Left hindlimb (tissue), 1 donor: ENCODE data around the gene ARAP2.

Experiments
- DNase-seq: peaks from one replicate; pipeline ENCODE4 v3.0.0-alpha.2; 2018

The ARAP2 gene

DNA sequence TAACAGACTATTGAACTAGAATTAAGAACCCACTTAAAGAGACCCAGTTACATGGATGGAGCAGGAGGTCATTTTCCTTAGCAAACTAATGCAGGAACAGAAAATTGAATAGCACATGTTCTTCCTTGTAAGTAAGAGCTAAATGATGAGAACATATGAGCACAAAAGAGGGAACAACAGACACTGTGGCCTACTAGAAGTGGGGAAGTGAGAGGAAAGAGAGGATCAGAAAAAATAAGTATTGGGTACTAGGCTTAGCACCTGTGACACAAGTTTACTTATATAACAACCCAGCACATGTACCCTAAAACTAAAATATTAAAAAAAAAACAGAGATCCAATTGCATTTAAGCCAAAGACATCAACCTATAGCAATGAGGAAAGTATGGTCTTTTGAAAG is 26.2 kb downstream of the ARAP2 start:
- DNase-seq: no peak

GRCh38 chr4:36215627-36216026 is 28.7 kb downstream of the ARAP2 start:
- DNase-seq: no peak

DNA sequence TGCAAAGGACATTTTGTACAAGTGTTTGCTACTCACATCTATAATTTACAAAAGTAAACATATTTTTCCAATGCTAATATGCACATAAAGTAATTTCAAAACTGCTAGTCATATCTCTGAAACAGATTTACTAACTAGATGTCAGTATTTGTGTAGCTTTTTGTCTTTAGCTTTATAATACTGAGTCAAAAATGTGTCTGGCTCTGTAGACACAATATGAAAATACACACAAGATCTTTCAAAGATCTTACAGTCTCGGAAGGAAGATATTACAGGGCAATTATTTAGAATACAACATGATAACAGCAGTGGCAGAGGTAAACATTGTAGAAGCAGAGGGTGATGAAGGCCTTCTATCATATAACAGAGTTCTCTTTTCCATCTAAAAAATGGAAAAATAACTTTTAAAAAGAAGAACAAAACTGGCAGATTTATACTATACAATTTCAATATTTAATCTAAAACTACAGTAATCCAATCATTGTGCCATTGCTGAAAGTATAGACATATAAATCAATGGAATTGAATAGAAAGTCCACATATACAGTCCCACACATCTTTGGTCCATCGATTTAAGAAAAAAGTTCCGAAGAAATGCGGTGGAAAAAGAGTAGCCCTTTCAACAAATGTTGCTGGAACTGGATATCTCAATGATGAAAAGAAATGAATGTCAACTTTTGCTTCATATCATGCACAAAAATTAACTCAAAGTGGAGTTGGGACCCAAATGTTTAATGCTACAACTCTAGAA is 29.4 kb downstream of the ARAP2 start:
- no peak for DNase-seq

DNA sequence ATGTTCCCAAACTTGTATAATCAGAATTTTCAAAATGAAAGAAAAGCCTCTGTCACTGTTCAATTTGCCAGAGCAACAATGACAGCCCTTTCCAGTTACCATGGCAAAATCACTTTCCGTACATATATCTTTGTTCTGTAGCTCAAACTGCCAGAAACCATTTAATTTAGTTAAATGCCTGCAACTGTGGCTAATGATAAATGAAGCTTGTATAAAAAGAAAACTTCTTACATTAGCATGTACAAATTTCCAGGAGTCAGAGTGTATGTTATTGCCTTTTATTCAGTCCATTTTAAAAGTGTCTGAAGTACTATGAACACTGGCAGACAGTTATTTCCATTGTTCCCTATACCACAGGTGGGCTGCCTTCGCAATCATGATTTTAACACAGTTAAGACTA is 30.3 kb downstream of the ARAP2 start:
- no peak for DNase-seq

GRCh38 chr4:36211084-36211483 is 33.2 kb downstream of the ARAP2 start:
- DNase-seq: no peak

DNA sequence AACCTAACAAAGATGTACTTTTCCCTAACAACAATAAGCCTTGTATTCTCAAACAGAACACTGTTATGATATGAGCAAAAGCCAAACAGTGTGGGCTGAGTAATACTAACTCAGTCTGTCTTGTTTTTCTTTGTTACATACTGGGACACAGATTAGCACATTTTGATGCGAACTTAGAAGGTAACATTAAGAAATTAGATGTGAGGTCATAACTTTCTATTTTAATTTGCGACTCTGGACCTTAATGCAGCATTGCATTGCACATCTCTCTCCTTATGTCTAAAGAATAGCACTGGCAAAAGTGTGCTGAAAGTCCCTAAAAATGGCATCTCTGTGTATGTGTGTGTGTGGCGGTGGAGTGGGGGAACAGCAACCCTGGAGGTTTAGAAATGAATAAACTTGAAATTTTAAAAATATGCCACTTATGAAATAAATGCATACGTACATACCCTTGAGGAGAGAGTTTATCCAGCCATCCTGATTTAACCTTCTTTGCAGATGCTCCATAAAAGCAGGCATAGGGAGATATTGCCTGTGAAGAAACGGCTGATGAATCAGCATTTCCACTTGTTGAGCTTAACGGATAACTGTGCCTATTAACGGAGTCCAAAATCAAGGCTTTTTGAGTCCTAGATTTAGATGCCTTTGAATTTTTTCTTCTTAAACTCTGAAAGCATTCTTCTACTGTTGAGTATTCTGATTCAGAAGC is 34.2 kb downstream of the ARAP2 start:
- no peak for DNase-seq

- DNase-seq: no peak
Measured at GRCh38 chr4:36208893-36209473, 35.3 kb downstream of the ARAP2 start.

DNA sequence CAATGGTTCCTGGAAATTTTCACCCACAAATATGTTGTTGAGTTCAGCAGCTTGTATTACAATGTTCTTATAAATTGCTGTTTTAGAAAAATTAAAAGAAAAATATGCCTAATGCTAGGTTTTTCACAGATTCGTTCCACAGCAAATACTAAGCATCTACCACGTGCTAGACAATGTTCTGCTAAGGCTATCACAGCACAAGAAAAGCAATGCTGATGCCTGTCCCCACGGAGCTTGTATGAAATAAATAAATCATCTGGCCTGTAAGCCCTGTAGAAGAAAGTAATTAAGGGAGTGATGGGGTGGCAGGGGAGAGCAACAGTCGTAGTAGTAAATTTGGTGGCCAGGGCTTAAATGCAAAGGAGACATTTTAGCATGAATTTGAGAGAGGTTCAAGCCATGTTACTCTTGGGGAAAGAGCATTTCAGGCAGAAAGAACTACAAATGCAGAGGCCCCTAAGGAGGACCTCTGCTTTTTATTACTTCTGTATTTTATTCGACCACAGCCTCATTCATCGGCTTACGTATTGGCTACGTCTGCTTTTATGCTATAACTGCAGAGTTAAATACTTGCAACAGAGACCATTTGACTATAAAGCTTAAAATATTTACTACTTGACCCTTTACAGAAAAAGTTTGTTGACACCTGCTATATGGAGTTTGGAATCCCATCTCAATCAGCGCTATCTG is 36.3 kb downstream of the ARAP2 start:
- no peak for DNase-seq

DNA sequence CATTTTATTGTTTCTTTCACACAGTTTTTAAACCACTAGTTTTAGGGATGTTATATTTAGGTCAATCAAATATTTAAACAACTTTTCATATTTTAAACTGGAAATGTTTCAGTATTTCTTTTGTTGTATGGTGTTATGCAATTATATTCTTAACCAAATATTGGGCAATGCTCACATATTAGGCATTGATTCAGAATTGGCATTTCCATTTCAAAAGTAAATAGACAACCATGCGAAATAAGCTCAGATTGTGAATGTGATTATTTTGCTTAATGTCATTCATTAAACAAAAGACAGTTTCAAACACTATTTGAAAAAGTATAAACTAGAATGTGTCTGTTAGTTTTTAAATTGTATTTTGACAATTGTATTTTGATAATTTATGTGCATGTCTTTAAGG is 36.9 kb downstream of the ARAP2 start:
- DNase-seq: no peak

DNA sequence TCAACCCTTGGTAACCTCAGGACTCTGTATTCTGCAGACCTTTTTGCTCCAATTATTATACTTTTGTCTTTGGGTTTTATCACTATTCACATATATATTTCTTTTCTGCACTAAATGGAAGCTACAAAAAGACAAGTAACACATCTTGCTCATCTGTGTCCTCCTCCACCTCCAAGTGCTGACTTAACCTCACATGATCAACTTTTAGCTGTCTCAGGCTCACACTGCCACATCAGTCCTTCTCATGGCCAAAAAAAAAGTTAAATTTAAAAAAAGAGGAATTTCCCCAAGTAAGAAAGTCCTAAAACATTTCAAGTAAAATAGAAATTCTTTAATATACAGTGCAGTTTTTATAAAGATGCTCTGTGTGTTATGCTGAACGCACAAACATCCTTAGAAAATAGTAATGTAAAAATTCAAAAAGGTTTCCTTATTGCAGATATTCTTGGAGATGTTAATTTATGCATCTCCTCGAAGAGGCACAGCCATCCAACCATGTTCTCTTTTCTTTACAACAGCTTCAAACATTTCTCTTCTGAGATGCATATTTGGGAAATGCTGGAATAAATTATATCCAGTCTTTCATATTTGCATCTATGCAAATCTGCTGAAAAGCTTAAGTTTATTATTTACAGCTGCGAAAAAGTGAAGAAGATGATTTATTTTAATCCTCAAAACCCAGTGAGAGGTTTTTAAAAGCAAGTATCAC is 37.6 kb downstream of the ARAP2 start:
- DNase-seq: no peak

- no peak for DNase-seq
Measured at GRCh38 chr4:36206012-36206411, 38.3 kb downstream of the ARAP2 start.

DNA sequence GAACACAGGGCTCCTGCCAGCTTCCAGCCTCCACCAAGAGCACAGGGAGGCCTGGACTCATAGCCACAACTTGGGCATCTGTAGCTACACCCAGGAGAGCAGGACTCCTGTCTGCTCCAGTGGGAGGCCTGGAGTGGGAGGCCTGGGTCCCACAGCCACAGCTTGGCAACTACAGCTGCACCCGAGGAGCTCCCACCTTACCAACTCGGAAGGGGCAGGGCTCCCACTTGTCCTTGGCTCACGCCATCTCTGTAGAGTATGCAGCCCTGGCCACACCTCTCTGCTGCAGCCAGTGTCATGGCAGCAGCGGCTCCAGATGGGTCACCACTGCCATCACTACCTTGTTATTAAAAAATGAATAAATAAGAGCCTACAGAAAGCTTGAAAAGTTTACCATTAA is 45.5 kb downstream of the ARAP2 start:
- DNase-seq: no peak

- no peak for DNase-seq
Measured at GRCh38 chr4:36198068-36198808, 46.1 kb downstream of the ARAP2 start.

GRCh38 chr4:36197501-36197900 is 46.8 kb downstream of the ARAP2 start:
- no peak for DNase-seq

DNA sequence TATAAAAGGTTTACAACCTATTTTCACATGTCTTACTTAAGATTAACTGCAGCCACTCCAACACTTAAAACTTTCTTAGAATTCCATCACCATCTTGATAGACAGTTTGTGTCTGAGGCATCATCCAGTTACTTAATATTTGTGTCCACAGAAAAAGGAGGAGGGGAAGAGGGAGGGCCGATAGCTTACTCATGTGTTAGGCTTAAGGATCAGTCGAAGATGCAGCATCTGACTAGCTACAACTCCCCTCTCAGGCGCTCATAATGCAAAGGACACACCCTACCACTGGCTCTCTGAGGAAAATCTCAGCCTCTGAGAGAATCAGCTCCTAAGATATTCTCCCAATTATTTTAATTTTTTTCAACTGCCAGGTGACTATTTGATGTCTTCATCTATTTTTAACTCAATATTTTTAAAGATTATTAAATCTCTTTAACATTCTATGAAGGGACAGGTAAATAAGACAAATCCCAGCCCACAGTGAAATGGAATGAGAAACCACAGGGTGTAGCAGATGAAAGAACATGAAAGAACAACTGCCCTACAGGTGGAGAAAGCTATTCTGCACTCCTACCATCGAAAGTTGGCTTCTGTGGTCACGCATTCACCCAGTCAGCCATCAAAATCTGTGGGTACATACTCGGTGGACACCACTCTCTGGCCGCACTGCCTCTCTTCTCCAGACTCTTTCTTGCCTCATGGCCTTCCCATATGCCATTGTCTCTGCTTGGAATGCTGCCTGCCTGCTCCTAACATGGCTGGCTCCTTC is 48.0 kb downstream of the ARAP2 start:
- DNase-seq: no peak

GRCh38 chr4:36192922-36193321 is 51.4 kb downstream of the ARAP2 start:
- no peak for DNase-seq

GRCh38 chr4:36189511-36190226 is 54.6 kb downstream of the ARAP2 start:
- no peak for DNase-seq

- DNase-seq: no peak
Measured at GRCh38 chr4:36187723-36188333, 56.5 kb downstream of the ARAP2 start.

- DNase-seq: no peak
Measured at GRCh38 chr4:36183665-36184393, 60.5 kb downstream of the ARAP2 start.

DNA sequence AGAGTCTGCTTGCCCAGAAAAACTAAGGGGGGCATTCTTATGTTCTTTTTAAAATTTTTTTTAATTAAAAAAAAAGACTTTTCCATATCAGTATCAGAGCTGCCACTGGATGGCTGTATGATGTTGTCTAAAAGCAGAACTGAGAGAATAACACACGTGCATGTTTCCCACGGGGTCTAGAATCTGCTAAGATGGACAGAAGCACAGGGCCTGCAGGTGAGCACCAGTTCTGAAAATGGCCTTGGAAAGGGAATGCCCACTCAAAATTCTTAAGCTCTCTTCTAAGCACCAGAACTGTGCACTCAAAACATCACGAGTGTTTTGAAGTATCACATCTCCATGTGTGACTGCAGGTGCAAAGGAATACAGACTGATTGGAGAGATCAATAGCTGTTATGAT is 61.1 kb downstream of the ARAP2 start:
- no peak for DNase-seq
